HG02943 (cell line): ENCODE data around the gene SYNE1.
A peak's percentile ranks its signal among the peaks of the same experiment; 100 is the strongest.
"Not testable (repeated sequence)": the region's sequence is repeated elsewhere in the genome, so short reads cannot be mapped to it uniquely, and the experiment has no call there.

Experiments used
- ATAC-seq: cut with Tn5 transposase; IDR thresholded peaks from one replicate; pipeline ENCODE4 v1.9.1; 2021; ENCODE audit warnings: mild to moderate bottlenecking, low read depth, moderate library complexity; ENCODE audit not compliant: unreplicated experiment

SYNE1 gene

DNA sequence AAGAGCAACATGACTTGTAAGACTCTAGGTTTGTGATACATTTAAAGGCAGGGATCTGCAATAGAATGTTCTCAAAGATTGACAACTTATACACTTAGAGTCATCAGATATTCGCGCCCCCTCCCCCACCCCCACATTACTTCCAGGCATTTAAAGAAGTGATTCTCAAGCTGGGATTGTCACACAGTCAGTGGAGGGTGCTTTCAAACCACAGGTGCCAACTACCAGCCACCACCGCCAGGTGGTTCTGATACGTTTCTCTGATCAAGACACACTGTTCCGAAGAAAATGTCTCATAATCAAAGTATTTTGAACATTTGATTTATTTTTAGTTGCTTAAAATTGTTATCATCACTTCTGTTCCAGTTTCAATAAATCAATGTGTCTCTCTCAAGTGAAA, 472.2 kb downstream of the SYNE1 start:
- no peak for ATAC-seq

DNA sequence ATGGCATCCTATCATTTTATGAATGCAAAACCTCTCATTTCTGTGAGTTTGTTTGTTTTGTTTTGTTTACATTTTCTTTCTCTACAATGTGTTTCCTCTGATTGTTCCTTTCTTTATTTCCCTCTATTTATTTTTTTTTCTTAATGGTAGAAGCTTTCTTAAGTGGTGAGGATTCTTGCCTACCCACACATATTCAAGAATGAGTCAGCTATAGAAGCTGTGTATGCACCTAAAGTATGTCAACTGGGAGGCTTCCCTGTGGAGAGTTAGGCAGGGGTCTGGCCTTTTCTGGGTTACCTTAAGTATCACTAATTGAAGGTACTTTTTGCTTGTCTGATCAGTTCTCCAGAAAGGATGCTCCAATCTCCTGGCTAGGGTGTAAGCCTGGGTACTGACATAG, 475.7 kb downstream of the SYNE1 start:
- ATAC-seq = no peak

- peak; percentile 84 for ATAC-seq
Measured at GRCh38 chr6:152160346-152160745, 476.8 kb downstream of the SYNE1 start.

GRCh38 chr6:152155792-152156191, 481.4 kb downstream of the SYNE1 start:
- no peak for ATAC-seq

GRCh38 chr6:152154559-152155356, 482.4 kb downstream of the SYNE1 start:
- ATAC-seq = no peak

DNA sequence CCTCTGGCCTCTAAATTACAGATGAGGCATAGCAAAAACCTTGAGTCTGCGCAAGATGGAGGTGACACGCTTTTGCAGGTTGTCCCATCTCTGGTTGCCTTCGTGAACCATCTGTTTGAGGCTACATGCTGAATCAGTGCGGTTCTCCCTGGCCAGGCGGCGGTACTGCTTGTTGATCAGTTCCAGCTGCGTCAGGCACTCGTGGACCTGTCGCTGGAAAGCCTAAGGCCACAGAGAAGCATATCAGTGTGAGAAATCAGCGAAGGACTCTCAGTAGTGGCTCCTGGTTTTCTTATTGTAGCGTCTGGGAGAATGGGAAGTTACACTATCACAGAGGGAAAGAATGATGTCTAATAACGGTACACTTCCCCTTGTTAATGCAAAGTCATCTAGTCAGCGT, 485.2 kb downstream of the SYNE1 start:
- no peak for ATAC-seq

DNA sequence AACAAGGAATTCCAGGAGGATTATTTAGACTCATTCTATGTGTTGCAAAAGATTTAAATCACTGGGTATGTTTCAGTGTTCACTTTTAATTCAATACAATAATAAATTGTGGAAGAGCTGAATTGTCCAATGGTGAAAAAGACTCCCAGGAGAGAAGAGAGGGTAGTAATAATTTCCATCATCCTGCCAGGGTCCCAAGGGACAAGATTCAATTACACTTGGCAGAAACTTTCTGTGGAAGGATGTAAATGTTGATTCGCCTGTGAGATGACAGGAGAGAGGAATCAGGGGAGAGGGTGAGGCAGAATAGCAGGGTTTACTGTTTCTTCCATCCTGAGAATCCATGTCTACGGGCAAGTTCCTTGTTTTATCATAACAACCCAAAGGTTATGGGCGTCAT, 487.0 kb downstream of the SYNE1 start:
- ATAC-seq = no peak

- no peak for ATAC-seq
Measured at GRCh38 chr6:152148412-152148811, 488.8 kb downstream of the SYNE1 start.

- ATAC-seq = no peak
Measured at GRCh38 chr6:152147269-152147668, 489.9 kb downstream of the SYNE1 start.

DNA sequence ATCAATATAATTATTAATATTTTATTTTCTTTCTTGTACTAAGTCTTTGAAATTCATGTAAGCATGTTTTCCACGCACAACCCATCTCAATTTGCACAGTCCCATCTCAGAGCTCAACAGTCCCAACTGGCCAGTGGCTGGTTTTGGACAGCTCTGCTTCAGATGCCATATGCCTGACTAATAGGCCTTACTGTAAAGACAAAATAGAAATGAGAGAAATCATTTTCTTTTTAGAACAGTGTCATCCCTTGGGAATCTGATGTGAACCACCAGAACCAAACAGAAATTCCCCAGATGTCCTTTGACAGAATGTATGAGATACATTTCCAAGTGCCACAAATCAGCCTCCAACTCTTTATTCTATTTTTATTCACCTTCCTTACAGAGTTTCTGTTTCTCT, 490.8 kb downstream of the SYNE1 start:
- ATAC-seq = no peak

- no peak for ATAC-seq
Measured at GRCh38 chr6:152143359-152143758, 493.8 kb downstream of the SYNE1 start.

- no peak for ATAC-seq
Measured at GRCh38 chr6:152142105-152142504, 495.1 kb downstream of the SYNE1 start.

DNA sequence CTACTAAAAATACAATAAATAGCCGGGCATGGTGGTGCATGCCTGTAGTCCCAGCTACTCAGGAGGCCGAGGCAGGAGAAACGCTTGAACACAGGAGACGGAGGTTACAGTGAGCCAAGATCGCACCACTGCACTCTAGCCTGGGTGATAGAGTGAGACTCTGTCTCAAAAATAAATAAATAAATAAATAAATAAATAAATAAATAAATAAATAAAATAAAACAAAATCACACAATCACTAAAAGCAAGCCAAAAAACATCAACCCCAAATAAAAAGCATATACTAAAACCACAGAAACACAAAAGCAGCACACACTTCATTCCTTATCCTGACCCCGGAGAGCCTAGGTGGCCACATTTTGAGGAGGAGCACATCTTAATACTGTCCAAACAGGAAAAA, 498.8 kb downstream of the SYNE1 start:
- ATAC-seq = not testable (repeated sequence)

- ATAC-seq = no peak
Measured at GRCh38 chr6:152136449-152136825, 500.7 kb downstream of the SYNE1 start.

DNA sequence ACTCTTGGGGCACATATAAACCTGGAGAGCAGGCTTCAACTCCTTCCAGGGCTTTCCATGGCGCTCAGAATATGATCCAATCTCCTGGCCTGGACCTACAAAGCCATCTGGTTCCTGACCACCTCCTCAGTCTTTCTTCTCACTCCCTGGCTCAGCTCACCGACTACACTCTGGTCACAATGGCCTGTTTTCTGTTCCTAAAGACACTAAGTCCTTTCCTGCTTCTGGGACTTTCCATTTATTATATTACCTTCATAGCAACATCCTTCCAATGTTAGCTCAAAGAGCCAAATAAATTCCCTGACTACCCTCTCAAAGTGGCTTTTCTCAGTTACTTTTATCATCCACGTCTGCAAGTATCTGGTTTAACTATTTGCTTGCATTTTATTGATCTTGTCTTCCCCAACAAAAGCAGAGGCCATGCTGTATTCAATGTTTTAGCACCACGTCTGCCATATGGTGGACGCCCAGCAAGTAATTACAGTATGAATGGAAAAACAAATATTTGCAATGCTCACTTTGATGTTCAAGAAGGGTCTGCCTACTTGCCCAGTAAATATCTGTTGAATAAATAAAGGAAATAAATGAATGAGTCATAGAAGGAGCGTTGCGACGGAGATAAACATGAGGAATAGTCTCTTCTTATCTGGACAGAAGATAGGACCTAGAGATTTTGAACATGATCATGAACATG, 501.3 kb downstream of the SYNE1 start:
- ATAC-seq = no peak

DNA sequence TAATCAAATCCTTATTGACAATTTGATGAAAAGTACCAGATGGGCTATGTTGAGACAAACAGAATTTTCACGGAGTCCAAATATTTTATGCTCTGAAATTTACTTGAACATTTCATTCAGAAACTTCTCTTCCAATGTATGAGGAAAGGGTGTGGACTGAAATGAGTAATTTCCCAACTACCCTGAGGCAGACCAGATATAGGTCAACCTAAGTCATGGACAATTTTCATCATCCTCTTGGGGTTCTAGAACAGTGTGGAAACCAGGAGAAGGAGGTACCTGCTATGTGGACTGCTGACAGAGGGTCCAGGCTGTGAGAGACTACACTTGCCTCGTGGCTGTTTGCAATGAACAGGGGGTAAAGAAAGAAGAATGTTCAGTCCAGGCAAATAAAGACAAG, 506.7 kb downstream of the SYNE1 start:
- no peak for ATAC-seq

DNA sequence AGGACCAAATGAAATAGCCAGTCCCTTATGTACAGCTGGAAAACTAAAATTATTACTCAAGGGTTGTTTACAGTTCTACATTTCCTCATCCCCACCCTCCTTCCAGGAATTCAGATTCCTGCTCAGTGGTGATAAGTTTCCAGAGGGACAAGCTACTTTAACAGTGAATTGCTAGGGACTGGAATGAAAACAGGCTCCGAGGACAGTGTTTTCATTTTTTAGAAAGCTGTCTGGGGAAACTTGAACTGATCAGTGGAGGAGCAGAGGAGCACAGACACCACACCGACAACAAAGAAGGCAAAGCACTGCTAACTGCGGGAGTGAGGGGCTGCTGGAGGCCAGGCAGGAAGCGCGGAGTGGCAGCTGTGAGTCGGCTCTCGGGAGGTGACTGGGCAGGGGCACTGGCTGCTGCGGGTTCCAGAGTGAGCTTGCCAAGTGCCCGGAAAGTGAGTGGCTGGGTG, 507.4 kb downstream of the SYNE1 start:
- no peak for ATAC-seq

DNA sequence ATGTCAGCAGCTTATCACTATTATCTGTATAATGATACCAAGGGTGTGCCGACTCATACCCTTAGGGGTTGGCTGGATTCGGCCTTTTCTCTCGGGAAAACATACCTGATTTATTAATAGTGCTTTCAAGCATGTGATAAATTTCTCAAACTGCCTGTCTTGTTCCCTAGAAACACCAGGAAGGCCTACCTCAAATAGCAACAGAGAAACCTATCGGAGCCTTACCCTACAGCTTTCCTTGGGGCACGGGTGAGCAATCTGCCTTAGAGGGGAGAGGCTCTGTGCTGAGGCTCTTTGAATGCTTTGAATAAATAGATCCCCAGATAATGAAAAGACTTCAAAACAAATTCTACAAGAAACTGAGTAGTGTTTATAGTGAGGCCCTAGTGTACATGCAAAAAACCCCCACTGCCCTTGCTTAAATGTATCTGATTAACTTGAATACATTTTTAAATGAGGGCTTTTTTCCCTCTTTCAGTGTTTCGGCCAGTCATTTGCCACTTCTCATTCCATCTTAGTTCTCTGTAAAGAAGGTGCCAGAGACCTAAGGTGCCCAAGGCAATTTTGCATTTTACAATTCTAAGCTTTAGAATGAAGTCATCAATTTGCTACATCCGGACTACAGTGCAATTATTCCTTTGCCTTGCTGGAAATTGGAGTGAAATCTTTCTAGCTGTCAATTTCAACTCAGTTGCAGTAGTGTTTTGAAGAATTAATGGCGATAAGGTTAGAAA, 509.6 kb downstream of the SYNE1 start:
- no peak for ATAC-seq

DNA sequence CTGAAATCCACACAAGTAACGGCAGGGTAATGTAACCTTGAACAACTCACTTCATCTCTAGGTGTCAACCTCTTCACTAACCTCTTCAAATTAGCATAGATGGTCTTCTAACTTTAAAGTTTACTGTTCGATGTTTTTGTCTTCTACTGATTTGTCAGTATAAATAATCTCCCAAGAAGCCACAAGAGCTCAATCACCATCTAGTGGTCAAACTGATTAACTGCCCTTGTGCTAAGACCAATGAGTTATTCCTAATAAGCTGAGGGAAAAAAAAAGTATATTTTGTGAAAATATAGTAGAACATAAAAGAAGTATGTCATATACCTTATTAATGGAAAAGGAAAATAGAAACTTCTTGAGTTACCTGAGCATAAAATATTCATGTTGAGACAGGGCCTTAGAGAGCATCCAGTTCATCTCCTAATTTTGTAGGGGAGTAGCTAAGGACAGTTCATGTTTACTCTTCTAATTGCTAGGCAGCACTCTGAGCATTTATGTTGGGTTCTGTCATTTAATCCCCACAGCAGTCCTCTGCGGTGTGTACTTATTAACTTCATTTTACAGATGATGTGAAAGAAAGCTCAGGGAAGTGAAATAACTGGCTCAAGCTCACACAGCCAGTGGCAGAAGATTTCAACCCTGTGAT, 512.6 kb downstream of the SYNE1 start:
- ATAC-seq = no peak

DNA sequence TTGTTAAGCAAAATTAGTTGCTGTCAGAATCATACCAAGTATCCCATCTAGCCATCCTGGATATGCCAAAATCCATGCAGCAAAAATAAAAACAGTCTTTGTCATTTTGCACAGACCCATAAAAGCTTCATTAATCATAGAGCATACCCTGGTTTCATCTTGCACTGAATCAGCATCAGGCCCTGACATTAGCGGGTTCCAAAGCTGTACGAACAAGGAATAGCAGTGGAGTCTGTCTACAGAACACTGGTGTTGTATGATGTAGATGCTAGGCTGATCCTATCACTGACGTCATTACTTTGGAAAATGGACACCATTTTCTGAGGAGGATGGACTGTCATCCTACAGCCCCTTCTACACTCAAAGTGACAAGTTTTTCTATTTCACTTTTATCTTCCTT, 514.1 kb downstream of the SYNE1 start:
- ATAC-seq = no peak

DNA sequence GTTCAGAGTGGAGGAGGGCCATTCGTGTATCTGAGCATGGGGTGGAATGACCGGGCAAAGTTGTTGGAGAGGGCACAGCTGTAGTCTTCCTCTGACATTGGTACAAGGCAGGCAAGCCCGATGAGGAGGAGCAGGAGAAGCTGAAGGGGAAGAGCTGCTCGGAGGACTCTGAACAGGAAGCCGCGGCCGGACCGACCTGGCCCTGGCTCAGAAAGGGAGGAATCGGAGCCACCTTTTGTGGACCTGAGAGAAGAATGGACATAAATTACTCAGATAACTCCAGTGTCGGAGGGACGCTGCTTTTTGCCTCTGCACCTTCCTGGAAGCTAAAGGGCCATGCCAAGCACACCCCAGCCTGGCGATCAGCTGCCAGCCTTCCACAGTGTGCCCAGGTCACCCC, 514.7 kb downstream of the SYNE1 start:
- ATAC-seq = no peak
